ENCODE data around the gene TNFRSF4.

DNA sequence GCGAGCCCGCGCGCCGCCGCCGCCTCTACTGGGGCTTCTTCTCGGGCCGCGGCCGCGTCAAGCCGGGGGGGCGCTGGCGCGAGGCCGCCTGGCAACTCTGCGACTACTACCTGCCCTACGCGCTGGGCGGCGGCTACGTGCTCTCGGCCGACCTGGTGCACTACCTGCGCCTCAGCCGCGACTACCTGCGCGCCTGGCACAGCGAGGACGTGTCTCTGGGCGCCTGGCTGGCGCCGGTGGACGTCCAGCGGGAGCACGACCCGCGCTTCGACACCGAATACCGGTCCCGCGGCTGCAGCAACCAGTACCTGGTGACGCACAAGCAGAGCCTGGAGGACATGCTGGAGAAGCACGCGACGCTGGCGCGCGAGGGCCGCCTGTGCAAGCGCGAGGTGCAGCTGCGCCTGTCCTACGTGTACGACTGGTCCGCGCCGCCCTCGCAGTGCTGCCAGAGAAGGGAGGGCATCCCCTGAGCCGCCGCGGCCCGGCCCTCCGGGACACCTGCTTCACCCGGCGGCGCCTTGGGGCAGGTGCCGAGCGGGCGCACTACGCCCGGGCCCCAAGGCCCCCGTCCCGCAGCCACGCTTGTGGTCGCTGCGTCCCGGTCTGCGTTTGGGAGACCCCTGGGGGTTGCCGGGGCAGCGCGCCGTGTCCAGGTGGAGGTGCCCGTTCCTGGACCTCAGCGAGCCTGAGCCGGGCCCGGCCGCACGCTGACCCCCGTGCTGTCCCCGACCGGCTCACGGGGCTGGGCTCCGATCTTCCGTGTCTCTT, 19.0 kb upstream of the TNFRSF4 start:
- TF ChIP-seq ZNF788 (CRISPR knock-in tag; IDR thresholded peaks at IDR 0.05; ENCODE audit: borderline replicate concordance), result no peak
- TF ChIP-seq ZNF263 (CRISPR knock-in tag; IDR thresholded peaks at IDR 0.05), result no peak
- TF ChIP-seq, protein P1, sequence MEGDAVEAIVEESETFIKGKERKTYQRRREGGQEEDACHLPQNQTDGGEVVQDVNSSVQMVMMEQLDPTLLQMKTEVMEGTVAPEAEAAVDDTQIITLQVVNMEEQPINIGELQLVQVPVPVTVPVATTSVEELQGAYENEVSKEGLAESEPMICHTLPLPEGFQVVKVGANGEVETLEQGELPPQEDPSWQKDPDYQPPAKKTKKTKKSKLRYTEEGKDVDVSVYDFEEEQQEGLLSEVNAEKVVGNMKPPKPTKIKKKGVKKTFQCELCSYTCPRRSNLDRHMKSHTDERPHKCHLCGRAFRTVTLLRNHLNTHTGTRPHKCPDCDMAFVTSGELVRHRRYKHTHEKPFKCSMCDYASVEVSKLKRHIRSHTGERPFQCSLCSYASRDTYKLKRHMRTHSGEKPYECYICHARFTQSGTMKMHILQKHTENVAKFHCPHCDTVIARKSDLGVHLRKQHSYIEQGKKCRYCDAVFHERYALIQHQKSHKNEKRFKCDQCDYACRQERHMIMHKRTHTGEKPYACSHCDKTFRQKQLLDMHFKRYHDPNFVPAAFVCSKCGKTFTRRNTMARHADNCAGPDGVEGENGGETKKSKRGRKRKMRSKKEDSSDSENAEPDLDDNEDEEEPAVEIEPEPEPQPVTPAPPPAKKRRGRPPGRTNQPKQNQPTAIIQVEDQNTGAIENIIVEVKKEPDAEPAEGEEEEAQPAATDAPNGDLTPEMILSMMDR (CRISPR knock-in tag; IDR thresholded peaks at IDR 0.05), result no peak
- TF ChIP-seq ZFYVE20 (CRISPR knock-in tag; IDR thresholded peaks at IDR 0.05; ENCODE audit: borderline replicate concordance, low read depth), result no peak
- TF ChIP-seq MAZ (IDR thresholded peaks at IDR 0.05; ENCODE audit: borderline replicate concordance, low read depth, low read length), result no peak
- TF ChIP-seq MAZ (CRISPR knock-in tag; IDR thresholded peaks at IDR 0.05; ENCODE audit: low read depth), result no peak
- TF ChIP-seq ZNF234 (CRISPR knock-in tag; conservative IDR thresholded peaks at IDR 0.05), result no peak
- TF ChIP-seq ZNF703 (CRISPR knock-in tag; IDR thresholded peaks at IDR 0.05; ENCODE audit: borderline replicate concordance), result no peak
